ENCODE results near the gene FAM234B.

GRCh38 chr12:13106666-13107065 lies 62.5 kb downstream of the FAM234B start:
- TF ChIP-seq, protein P1, sequence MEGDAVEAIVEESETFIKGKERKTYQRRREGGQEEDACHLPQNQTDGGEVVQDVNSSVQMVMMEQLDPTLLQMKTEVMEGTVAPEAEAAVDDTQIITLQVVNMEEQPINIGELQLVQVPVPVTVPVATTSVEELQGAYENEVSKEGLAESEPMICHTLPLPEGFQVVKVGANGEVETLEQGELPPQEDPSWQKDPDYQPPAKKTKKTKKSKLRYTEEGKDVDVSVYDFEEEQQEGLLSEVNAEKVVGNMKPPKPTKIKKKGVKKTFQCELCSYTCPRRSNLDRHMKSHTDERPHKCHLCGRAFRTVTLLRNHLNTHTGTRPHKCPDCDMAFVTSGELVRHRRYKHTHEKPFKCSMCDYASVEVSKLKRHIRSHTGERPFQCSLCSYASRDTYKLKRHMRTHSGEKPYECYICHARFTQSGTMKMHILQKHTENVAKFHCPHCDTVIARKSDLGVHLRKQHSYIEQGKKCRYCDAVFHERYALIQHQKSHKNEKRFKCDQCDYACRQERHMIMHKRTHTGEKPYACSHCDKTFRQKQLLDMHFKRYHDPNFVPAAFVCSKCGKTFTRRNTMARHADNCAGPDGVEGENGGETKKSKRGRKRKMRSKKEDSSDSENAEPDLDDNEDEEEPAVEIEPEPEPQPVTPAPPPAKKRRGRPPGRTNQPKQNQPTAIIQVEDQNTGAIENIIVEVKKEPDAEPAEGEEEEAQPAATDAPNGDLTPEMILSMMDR (conservative IDR thresholded peaks at IDR 0.05; ENCODE audit: low read length), result no peak
- TF ChIP-seq EZH2phosphoT487 (IDR thresholded peaks at IDR 0.05; ENCODE audit: borderline replicate concordance), result no peak
